HEK293 (cell line): ENCODE data around the gene EDEM2.

ENCODE experiments used
- ATF2 ChIP-seq: fragments of 450-650 bp; formaldehyde crosslinking; IDR thresholded peaks from 2 replicates; pipeline ENCODE4 v1.5.1; 2016; ENCODE audit warnings: missing biosample characterization, missing genetic modification characterization, low read depth
- CTCF ChIP-seq: fragments of 450-650 bp; formaldehyde crosslinking; IDR thresholded peaks from 2 replicates; pipeline ENCODE4 v1.5.1; 2016; ENCODE audit warnings: missing biosample characterization, missing genetic modification characterization
- GLIS1 ChIP-seq: fragments of 450-650 bp; formaldehyde crosslinking; IDR thresholded peaks from 2 replicates; pipeline ENCODE4 v1.5.1; 2016; ENCODE audit warnings: missing biosample characterization, missing genetic modification characterization
- PBX3 ChIP-seq: sonication (generic); formaldehyde crosslinking; IDR thresholded peaks from 2 replicates; pipeline ENCODE4 v1.8.1; 2022; ENCODE audit warnings: mild to moderate bottlenecking, moderate library complexity, missing genetic modification reagents
- REST ChIP-seq: fragments of 450-650 bp; formaldehyde crosslinking; IDR thresholded peaks from 2 replicates; pipeline ENCODE4 v1.5.1; 2016; ENCODE audit warnings: missing biosample characterization, missing genetic modification characterization
- SP2 ChIP-seq: fragments of 450-650 bp; formaldehyde crosslinking; IDR thresholded peaks from 2 replicates; pipeline ENCODE4 v1.5.1; 2016; ENCODE audit warnings: missing biosample characterization, missing genetic modification characterization
- TCF7L2 ChIP-seq: IDR thresholded peaks from 2 replicates; pipeline ENCODE4 v1.6.1; 2011; ENCODE audit warnings: low read depth, mild to moderate bottlenecking, inconsistent platforms, low read length, moderate library complexity, borderline replicate concordance
- ZBTB26 ChIP-seq: fragments of 450-650 bp; formaldehyde crosslinking; optimal IDR thresholded peaks from 2 replicates; pipeline ENCODE3; 2016; ENCODE audit warnings: missing biosample characterization, mild to moderate bottlenecking, missing genetic modification characterization
- ZNF174 ChIP-seq: fragments of 450-650 bp; formaldehyde crosslinking; IDR thresholded peaks from 2 replicates; pipeline ENCODE4 v1.5.0; 2017; ENCODE audit warnings: missing biosample characterization, mild to moderate bottlenecking, missing genetic modification characterization
- ZSCAN16 ChIP-seq: fragments of 450-650 bp; formaldehyde crosslinking; IDR thresholded peaks from 2 replicates; pipeline ENCODE4 v1.5.1; 2016; ENCODE audit warnings: missing biosample characterization, missing genetic modification characterization

- TF ChIP-seq ZNF174 (tag by site-specific recombination): no peak
- TF ChIP-seq ZBTB26: no peak
- no peak for TF ChIP-seq GLIS1 (tag by site-specific recombination)
- no peak for TF ChIP-seq CTCF (tag by site-specific recombination)
- no peak for TF ChIP-seq PBX3
- TF ChIP-seq SP2 (tag by site-specific recombination): no peak
- no peak for TF ChIP-seq ZSCAN16 (tag by site-specific recombination)
- no peak for TF ChIP-seq TCF7L2
- TF ChIP-seq REST: no peak
- no peak for TF ChIP-seq ATF2 (tag by site-specific recombination)
Measured at GRCh38 chr20:35121186-35121585, 25.9 kb downstream of the EDEM2 start.
